ENCODE measurements around the gene ZNF106. TPM values are rescaled to one million over a fixed set of nuclear protein-coding genes. Genes with fewer than 3 reads are reported as not detected.
A peak's percentile ranks its signal among the peaks of the same experiment; 100 is the strongest.

Gene ZNF106
- total RNA-seq (2014; rRNA removed; shearing (Covaris generic)): 24.7 and 28.2 TPM in 2 replicates
- polyA plus RNA-seq (2014; cell fraction: nucleus; rRNA removed): 10.2 and 12.9 TPM in 2 replicates

DNA sequence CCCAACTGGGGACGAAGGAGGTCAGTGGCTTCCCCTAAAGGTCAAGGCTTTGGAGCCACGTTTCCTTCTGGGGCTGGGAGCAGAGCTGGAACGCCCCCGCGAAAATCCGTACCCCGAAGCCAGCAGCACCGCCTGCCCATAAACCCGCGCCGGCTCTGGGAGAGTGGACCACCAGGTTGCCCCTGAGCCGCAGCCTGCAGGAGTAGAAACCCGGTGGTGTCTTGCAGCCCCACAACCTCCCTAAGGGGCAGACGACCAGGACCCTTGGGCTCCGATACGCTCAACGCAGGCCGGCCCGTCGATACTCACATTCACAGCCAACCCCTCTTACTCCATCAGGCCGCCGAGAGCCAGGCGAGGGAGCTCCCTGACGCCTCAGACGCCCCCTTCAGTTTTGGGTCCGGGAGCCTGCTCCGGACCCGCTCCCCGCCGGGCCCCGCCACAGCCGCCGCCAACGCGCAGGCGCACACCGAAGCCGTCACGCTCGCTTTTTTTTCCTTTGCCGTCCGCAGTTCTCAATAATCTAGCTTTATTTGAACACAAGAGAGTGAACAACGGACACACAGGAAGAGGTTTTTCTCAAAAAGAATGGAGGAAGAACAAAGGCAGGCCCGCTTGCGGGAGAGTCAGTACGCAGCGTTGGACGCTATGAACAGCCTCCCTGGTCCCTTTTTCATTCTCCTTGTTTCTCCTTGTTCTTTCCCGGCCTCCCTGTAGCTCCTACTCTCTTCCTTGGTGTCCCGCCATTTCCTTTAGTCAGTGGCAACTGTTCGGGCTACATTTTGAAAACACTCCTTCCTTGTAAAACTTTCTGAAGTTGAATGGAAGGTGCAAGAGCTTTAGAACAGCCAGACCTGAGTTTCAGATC, at the start of gene ZNF106:
TSS of gene ZNF106 (minus strand) at position 471 of the 868 bp plus-strand sequence. CDS start 18,852 bp downstream, outside the sequence.
- peak; percentile 89 for DNase-seq (ENCODE audit: extremely low read depth, low read depth)

DNA sequence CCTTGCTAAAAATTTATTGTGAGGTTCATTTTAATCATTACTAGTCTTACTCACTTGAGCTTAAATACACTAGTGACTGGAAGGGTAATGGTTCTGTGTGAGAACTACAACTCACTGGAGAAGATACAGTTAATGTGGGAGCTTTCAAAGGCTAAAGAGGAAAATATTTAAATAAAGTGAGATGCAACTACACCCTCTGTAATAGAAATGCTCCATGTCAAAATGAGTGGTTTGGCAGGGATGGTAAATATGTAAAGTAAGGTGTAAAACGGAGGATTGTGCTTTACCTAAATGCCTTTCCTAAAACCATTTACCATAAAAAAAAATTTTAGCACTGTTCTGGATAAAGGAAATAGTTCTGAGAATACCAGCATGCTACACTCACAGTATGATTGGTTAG, 42.3 kb upstream of the ZNF106 start:
- DNase-seq (ENCODE audit: extremely low read depth, low read depth): no peak

GRCh38 chr15:42528970-42529369, 38.0 kb upstream of the ZNF106 start:
- no peak for DNase-seq (ENCODE audit: extremely low read depth, low read depth)

- no peak for DNase-seq (ENCODE audit: extremely low read depth, low read depth)
These were observed 32.4 kb upstream of the ZNF106 start for GRCh38 chr15:42523331-42523730.

GRCh38 chr15:42511007-42511391, 20.1 kb upstream of the ZNF106 start:
- DNase-seq (ENCODE audit: extremely low read depth, low read depth): no peak

GRCh38 chr15:42510258-42511006, 19.5 kb upstream of the ZNF106 start:
- DNase-seq (ENCODE audit: extremely low read depth, low read depth): no peak

- DNase-seq (ENCODE audit: extremely low read depth, low read depth): no peak
These were observed 17.3 kb upstream of the ZNF106 start for GRCh38 chr15:42508263-42508690.

- DNase-seq (ENCODE audit: extremely low read depth, low read depth): no peak
These were observed 16.6 kb upstream of the ZNF106 start for GRCh38 chr15:42507514-42507913.

GRCh38 chr15:42504631-42505030, 13.7 kb upstream of the ZNF106 start:
- no peak for DNase-seq (ENCODE audit: extremely low read depth, low read depth)

- DNase-seq (ENCODE audit: extremely low read depth, low read depth): no peak
These were observed 12.9 kb upstream of the ZNF106 start for GRCh38 chr15:42503825-42504224.

- no peak for DNase-seq (ENCODE audit: extremely low read depth, low read depth)
These were observed 11.5 kb upstream of the ZNF106 start for GRCh38 chr15:42502477-42502876.

- no peak for DNase-seq (ENCODE audit: extremely low read depth, low read depth)
These were observed 9.1 kb upstream of the ZNF106 start for GRCh38 chr15:42499858-42500609.

- no peak for DNase-seq (ENCODE audit: extremely low read depth, low read depth)
These were observed 7.5 kb upstream of the ZNF106 start for GRCh38 chr15:42498212-42499068.

- DNase-seq (ENCODE audit: extremely low read depth, low read depth): peak; percentile 86
These were observed 4.6 kb upstream of the ZNF106 start, which contains the start of gene SNAP23 for GRCh38 chr15:42495361-42496212. SNAP23 (plus strand) TSS chr15:42495634; CDS start chr15:42511847, 16,213 bp downstream.

- peak; percentile 33 for DNase-seq (ENCODE audit: extremely low read depth, low read depth)
These were observed 4.0 kb upstream of the ZNF106 start for GRCh38 chr15:42494998-42495360.

GRCh38 chr15:42493679-42494078, 2.7 kb upstream of the ZNF106 start:
- no peak for DNase-seq (ENCODE audit: extremely low read depth, low read depth)

GRCh38 chr15:42491539-42492225, 741 bp upstream of the ZNF106 start:
- peak; percentile 33 for DNase-seq (ENCODE audit: extremely low read depth, low read depth)

DNA sequence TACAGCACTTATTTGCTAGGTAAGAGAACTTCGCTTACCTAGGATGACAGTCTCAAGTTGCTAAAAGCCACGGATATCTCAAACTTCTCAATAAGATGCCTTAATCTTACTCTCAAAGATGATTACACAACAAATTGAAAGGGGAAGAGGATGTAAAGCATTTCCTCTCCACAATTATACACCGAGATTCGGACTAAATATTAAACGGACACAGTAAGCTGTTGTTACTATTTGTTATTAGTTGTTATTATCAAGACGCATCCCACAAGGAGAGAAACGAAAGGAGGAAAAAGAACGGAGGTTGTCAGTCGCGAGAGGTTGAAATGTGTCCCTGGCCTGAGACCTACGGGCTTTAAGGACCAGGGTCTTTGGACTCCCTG, 660 bp downstream of the ZNF106 start:
- no peak for DNase-seq (ENCODE audit: extremely low read depth, low read depth)

Measured in NCI-H460 (cell line).